ENCODE data around the gene HRC. TPM values are rescaled to one million over a fixed set of nuclear protein-coding genes. Genes with fewer than 3 reads are reported as not detected.
"Not testable (repeated sequence)": the region's sequence is repeated elsewhere in the genome, so short reads cannot be mapped to it uniquely, and the experiment has no call there.

HRC gene
- total RNA-seq, 1 donor from 2014 or later, result not detected

DNA sequence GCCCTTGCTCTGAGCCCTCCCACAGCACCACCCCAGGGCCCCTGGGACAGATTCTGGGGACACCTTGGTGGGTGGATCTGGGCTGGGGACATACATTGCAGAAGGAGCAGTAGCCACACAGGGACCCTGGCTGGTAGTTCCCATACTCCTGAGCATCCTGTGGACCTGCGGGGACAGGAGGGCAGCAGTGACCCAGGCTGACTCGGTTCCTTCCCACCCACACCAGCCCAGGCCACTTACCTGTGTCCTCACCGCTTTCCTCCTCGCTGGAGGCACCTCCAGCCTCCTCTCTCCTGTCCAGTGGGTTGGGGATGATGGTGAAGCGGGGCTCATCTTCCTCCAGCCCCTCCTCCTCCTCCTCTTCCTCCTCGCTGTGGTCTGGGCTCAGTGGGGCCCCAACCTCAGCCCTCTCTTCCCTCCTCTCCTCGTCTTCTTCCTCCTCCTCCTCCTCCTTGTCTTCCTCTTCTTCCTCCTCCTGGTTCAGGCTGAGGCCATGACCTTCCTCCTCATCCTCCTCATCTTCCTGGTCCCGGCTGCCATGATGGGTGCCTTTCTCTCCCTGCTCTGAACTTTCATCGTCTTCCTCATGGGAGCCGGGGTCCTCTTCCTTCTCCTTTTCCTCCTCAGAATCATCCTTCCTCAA lies 1.9 kb downstream of the HRC start:
- intact Hi-C loops (cut with micrococcal nuclease), result no loop called here
- no peak for DNase-seq (ENCODE audit: low spot score)
- Mint-ChIP-seq H3K27ac (no peak overlapping the region), H3K9me3 (no peaks in the 10 kb centered on the region), H3K27me3 (ENCODE audit: low read depth) (peaks cover 70% of the 10 kb centered on the region), H3K36me3 (ENCODE audit: low read depth) (no peaks in the 10 kb centered on the region), H3K4me1 (ENCODE audit: low read depth) (peaks cover 14% of the 10 kb centered on the region), H3K4me3 (ENCODE audit: low read depth) (peak overlapping the region; percentile 27)

DNA sequence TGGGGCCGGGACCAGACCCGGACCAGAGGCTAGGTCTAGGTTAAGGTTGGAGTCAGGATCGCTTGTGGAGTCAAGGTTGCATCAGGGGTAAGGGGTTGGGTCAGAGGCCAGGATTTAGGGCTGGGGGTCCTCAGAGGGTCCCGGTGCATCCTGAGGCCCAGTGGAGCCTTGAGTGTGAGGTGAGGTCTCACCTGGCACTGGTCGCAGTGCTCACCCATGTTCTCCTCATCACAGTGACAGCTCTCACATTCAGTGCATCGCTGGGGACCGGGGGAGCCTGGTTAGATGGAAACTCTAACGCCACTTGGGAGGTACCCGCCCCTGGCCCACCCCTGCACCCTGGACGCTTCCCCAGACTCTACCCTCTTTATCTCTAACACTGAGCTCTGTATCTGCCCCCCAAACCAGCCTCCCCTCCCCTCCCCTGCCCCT lies 3.1 kb downstream of the HRC start:
- no peak overlapping the region for H3K27ac Mint-ChIP-seq
- intact Hi-C loops (cut with micrococcal nuclease), result no loop called here
- DNase-seq (ENCODE audit: low spot score), result no peak
- H3K36me3 Mint-ChIP-seq (ENCODE audit: low read depth), result no peaks in the 10 kb centered on the region
- peaks cover 13% of the 10 kb centered on the region for H3K4me1 Mint-ChIP-seq (ENCODE audit: low read depth)
- H3K9me3 Mint-ChIP-seq, result no peaks in the 10 kb centered on the region
- H3K4me3 Mint-ChIP-seq (ENCODE audit: low read depth), result no peak overlapping the region
- H3K27me3 Mint-ChIP-seq (ENCODE audit: low read depth), result peaks cover 72% of the 10 kb centered on the region

DNA sequence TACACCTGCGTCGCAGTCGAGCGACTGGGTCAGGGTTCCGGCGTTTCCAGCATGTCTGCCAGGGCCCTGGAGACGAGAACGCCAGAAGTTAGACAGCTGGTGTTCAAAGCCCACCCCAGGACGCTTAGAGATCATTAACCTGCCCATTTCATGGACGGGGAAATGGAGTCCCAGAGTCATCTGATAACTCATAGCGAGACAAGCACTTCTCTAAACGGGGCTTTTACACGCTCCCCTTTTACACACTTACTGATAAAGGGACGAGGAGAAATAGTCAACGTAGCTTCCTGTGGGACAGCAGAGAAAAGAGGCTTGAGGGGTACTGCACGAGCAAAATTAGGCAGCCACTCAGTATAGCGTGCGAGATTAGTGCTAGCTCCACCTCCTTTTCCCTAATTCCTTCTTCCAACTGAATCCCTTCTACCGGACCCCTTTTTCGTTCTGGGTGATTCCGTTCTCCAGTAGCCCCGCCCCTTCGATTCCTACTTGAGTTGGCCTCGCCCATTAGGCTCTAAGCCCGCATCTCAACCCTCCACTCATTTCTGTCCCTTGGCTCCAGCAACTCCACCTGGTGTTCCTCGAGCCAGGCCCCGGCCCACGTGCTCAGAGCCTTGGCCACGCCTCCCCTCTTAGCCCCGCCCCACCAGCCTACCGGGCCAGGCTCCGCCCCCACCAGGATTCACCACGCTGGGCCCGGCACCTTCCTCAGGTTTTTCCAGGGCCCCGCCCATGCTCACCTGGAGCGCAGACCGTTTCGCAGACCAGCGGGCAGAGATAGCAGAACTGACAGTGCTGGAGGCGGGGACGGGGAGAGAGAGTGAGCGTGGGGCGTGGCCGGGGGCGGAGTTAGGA lies 3.7 kb downstream of the HRC start:
- H3K27ac Mint-ChIP-seq, result no peak overlapping the region
- no peaks in the 10 kb centered on the region for H3K36me3 Mint-ChIP-seq (ENCODE audit: low read depth)
- intact Hi-C loops (cut with micrococcal nuclease), result no loop called here
- peaks cover 13% of the 10 kb centered on the region for H3K4me1 Mint-ChIP-seq (ENCODE audit: low read depth)
- DNase-seq (ENCODE audit: low spot score), result peak; percentile 26
- H3K27me3 Mint-ChIP-seq (ENCODE audit: low read depth), result peaks cover 76% of the 10 kb centered on the region
- H3K9me3 Mint-ChIP-seq, result no peaks in the 10 kb centered on the region
- H3K4me3 Mint-ChIP-seq (ENCODE audit: low read depth), result peak overlapping the region; percentile 50

DNA sequence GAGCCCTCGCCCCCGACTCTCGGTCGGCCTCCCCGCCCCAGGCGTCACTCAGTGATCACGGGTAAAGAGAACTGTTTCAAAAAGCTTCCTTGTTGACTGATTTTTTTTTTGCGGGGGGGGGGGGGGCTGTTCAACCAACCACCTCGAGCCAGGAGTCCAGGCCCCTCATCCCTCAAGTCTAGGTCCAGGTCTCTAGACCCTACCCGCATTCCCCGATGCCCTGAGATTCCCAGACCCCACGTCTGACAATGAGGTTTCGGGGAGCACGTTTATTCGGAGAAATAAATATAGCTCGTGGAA lies 4.3 kb downstream of the HRC start:
- Mint-ChIP-seq H3K4me1 (ENCODE audit: low read depth) (peaks cover 16% of the 10 kb centered on the region), H3K27me3 (ENCODE audit: low read depth) (peaks cover 75% of the 10 kb centered on the region), H3K9me3 (no peaks in the 10 kb centered on the region), H3K36me3 (ENCODE audit: low read depth) (no peaks in the 10 kb centered on the region), H3K4me3 (ENCODE audit: low read depth) (no peak overlapping the region), H3K27ac (no peak overlapping the region)
- no peak for DNase-seq (ENCODE audit: low spot score)
- intact Hi-C loops (cut with micrococcal nuclease), result no loop called here

DNA sequence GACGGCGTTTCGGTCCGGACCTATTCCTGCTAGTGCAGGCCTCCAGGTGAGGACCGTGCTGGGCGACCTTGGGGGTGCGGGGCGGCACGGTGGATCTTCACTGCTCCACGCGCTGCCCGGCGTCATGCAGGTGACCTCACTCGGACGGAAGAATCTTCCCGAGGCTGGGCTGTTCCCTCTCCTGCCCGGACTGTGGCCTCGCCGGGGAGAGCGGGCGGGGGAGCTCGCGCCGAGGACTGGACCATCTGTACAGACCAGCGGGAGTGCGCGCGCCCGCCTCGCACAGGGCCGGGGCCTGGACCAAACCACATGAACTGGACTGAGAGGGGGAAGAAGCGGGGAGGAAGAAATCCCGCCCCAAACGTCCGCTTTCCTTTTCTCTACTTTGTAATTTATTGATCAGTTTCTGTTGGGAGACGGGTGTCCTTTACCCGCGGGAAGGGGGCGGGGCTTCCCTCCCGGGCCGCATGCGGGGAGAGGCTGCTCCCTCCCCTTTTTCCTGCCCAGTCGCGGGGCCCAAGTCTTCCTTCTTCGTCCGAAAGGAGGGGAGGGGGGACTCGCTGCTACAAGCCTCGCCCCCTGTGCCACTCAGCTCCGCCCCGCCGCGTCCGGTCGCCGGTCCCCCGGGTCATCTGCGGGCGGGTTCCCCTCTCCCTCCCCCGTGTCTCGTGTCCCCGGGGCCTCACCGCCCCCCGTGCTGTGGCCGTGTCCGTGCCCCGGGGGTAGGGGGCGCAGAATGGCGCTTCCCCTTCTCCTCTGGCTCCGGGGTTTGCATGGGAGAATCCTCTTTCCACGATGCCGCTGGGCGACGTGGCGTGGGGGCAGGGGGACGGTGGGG lies 4.9 kb downstream of the HRC start:
- peak overlapping the region; percentile 82 for H3K4me3 Mint-ChIP-seq (ENCODE audit: low read depth)
- H3K4me1 Mint-ChIP-seq (ENCODE audit: low read depth), result peaks cover 21% of the 10 kb centered on the region
- DNase-seq (ENCODE audit: low spot score), result peak; percentile 49
- no peaks in the 10 kb centered on the region for H3K36me3 Mint-ChIP-seq (ENCODE audit: low read depth)
- peaks cover 69% of the 10 kb centered on the region for H3K27me3 Mint-ChIP-seq (ENCODE audit: low read depth)
- intact Hi-C loops (cut with micrococcal nuclease), result no loop called here
- H3K9me3 Mint-ChIP-seq, result no peaks in the 10 kb centered on the region
- H3K27ac Mint-ChIP-seq, result no peak overlapping the region

DNA sequence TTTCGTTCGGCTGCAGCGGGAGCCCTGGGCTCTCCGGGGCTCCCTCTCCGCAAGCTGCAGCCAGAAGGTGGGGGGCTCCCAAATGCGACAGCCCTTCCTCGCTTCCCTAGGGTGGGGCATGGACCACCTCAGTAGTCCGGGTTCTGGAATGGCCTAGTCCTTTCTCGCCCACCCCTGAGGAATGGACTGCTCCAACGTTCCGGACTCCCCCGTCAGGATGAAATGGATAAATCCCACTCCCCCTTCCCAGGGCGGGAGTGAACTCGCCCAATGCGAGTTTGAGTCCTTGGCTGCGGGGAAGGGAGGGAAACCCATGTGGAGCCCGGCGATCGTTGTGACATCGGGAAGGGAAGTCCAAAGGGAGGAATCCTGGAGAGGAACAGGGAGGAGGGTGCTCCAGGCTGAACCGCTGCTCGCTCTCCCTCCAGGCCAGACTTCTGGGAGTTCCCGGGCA lies 5.5 kb downstream of the HRC start:
- Mint-ChIP-seq H3K9me3 (no peaks in the 10 kb centered on the region), H3K27me3 (ENCODE audit: low read depth) (peaks cover 66% of the 10 kb centered on the region), H3K4me1 (ENCODE audit: low read depth) (peaks cover 22% of the 10 kb centered on the region), H3K36me3 (ENCODE audit: low read depth) (no peaks in the 10 kb centered on the region), H3K27ac (no peak overlapping the region), H3K4me3 (ENCODE audit: low read depth) (peak overlapping the region; percentile 82)
- no peak for DNase-seq (ENCODE audit: low spot score)
- intact Hi-C loops (cut with micrococcal nuclease), result loop anchor here (5.0 to 10.0 kb wide), 4 partner anchors 37 to 155 kb away; partner anchors contain the start of genes GYS1, LIN7B and RUVBL2

DNA sequence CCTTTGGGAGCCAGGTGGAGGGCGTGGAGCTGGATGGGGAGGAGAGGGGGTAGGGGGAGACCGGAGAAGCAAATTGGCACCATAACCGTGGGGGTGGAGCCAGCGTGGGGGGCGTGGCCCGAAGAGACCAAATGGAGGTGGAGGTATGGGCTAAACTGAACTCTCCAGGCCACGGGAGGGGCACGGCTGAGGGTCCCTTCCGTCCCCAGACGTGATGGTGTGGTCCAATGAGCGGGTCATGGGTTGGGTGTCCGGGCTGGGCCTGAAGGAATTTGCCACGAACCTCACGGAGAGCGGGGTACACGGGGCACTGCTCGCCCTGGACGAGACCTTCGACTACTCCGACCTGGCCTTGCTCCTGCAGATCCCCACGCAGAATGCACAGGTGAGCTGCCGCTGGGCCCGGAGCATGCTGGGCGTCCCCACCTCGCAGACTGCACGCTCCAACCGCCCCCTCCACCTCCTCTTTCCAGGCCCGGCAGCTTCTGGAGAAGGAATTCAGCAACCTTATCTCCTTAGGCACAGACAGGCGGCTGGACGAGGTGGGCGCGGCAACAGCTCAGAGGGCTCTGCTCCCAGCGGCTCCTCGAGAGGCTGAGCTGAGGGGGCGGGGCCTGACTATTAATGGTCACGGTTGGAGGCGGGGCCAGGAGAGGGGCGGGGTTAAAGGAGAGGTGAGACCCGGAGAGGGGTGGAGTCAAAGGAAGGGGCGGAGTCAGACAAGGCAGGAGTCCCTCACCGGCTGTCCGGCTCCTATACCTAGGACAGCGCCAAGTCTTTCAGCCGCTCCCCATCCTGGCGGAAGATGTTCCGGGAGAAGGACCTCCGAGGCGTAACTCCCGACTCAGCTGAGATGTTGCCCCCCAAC lies 6.2 kb downstream of the HRC start:
- DNase-seq (ENCODE audit: low spot score), result peak; percentile 79
- peaks cover 22% of the 10 kb centered on the region for H3K4me1 Mint-ChIP-seq (ENCODE audit: low read depth)
- H3K9me3 Mint-ChIP-seq, result no peaks in the 10 kb centered on the region
- H3K27me3 Mint-ChIP-seq (ENCODE audit: low read depth), result peaks cover 60% of the 10 kb centered on the region
- H3K27ac Mint-ChIP-seq, result no peak overlapping the region
- H3K36me3 Mint-ChIP-seq (ENCODE audit: low read depth), result no peaks in the 10 kb centered on the region
- intact Hi-C loops (cut with micrococcal nuclease), result loop anchor here (5.0 to 10.0 kb wide), 4 partner anchors 37 to 154 kb away; partner anchors contain the start of genes GYS1, LIN7B and RUVBL2
- H3K4me3 Mint-ChIP-seq (ENCODE audit: low read depth), result peak overlapping the region; percentile 71

DNA sequence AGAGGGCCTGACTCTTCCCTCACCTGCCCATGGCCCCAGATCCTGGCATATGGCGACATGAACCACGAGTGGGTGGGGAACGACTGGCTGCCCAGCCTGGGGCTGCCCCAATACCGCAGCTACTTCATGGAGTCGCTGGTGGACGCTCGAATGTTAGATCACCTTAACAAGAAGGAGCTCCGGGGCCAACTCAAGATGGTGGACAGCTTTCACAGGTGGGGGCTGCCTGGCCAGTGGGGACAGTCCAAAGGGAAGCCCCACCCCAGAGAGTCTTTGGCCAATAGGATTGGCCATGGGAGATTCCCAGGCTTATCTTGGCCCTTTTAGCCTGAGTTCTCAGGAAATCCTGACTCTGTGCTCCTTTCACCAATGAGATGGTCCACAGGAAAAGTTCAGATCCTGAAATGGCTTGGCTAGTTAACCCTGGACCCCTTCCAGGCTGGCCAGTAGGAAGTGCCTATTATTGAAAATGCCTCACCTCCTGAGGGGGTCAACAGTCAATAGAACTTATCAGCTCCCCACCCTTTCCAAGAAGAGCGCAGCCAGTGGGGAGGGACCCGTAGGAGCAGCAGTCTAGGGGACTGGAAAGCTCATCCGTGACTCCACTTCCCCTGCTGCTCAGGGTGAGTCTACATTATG lies 7.0 kb downstream of the HRC start:
- H3K4me3 Mint-ChIP-seq (ENCODE audit: low read depth), result peak overlapping the region; percentile 71
- no peak overlapping the region for H3K27ac Mint-ChIP-seq
- intact Hi-C loops (cut with micrococcal nuclease), result loop anchor here (5.0 to 10.0 kb wide), 4 partner anchors 36 to 153 kb away; partner anchors contain the start of genes GYS1, LIN7B and RUVBL2
- peaks cover 24% of the 10 kb centered on the region for H3K4me1 Mint-ChIP-seq (ENCODE audit: low read depth)
- H3K36me3 Mint-ChIP-seq (ENCODE audit: low read depth), result no peaks in the 10 kb centered on the region
- no peaks in the 10 kb centered on the region for H3K9me3 Mint-ChIP-seq
- no peak for DNase-seq (ENCODE audit: low spot score)
- peaks cover 53% of the 10 kb centered on the region for H3K27me3 Mint-ChIP-seq (ENCODE audit: low read depth)

DNA sequence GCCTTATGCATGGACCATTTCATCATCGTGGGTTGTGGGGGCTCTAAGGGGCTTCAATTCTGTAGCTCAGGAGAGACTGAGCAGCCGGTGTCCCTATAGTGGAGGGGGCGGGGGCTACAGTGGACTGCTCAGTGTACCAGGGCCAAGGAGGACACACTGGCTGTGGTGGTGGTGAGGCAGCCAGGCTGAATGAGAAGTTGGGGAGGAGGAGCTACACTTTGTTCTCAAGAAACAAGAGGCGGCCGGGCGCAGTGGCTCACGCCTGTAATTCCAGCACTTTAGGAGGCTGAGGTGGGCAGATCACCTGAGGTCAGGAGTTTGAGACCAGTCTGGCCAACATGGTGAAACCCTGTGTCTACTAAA lies 8.8 kb downstream of the HRC start:
- peaks cover 33% of the 10 kb centered on the region for H3K4me1 Mint-ChIP-seq (ENCODE audit: low read depth)
- H3K36me3 Mint-ChIP-seq (ENCODE audit: low read depth); H3K27ac Mint-ChIP-seq; H3K9me3 Mint-ChIP-seq; H3K4me3 Mint-ChIP-seq (ENCODE audit: low read depth); DNase-seq (ENCODE audit: low spot score): not testable (repeated sequence)
- H3K27me3 Mint-ChIP-seq (ENCODE audit: low read depth), result peaks cover 36% of the 10 kb centered on the region
- intact Hi-C loops (cut with micrococcal nuclease), result loop anchor here (5.0 to 10.0 kb wide), 4 partner anchors 34 to 152 kb away; partner anchors contain the start of genes GYS1, LIN7B and RUVBL2

DNA sequence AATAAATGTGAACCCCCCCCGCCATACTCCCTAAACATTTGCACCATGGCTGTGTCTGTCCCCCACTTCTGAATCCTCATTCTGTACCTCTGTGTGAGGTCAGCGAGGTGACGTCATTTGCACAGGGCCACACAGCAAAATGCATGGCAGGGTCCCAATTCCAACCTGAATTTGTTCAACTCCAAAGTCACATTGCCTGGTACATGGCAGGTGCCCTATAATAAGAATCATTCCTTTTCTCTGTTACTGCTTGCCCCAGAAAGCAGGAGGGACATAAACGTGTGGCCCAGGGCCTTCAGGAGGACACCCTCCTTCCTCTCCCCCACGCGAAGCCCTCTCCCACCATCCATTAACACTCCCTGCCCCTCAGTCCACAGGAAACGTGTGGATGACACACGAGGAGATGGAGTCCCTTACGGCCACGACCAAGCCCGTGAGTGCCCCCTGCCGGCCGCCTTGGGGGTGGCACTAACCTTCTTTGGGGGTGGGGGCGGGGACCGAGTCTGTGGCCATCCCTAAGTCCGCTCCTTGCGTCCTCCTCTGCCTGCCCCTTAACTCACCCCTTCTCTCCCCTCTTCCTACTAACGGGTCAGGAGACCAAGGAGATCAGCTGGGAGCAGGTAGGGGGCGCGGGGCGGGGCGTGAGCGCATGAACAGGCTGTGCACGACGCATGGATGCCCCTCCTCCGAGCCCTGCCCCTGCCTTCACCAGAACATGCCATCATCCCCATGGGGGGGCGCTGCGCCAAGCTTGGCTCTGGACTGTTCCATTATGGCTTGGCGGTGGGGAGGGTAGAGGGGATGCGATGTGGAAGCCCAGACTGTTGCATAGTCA lies 9.4 kb downstream of the HRC start:
- Mint-ChIP-seq H3K27ac (peak overlapping the region; percentile 56), H3K4me1 (ENCODE audit: low read depth) (peaks cover 33% of the 10 kb centered on the region), H3K4me3 (ENCODE audit: low read depth) (peak overlapping the region; percentile 64), H3K9me3 (no peaks in the 10 kb centered on the region), H3K27me3 (ENCODE audit: low read depth) (peaks cover 31% of the 10 kb centered on the region), H3K36me3 (ENCODE audit: low read depth) (no peaks in the 10 kb centered on the region)
- intact Hi-C loops (cut with micrococcal nuclease), result loop anchor here (1.0 to 10.0 kb wide), 5 partner anchors 33 to 151 kb away; partner anchors contain the start of genes GYS1, LIN7B and RUVBL2
- peak; percentile 67 for DNase-seq (ENCODE audit: low spot score)

DNA sequence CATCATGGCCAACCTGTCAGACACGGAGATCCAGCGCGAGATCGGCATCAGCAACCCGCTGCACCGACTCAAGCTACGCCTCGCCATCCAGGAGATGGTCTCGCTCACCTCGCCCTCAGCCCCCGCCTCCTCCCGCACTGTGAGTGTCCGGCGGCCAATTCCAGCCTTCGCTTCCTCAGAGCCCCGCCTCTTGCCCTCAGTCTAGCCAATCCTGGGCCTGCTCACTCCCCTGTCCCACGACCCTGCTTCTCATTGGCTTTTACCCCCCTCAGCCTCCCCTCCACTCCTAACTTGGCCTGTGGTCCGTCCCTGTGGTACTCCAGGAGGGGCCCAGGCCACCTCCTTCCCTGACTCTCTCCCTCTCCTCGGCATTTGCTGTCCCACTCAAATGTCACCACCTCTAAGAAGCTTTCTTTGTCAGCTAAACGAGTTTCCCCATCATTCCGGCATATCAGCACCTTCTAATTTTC lies 12.3 kb downstream of the HRC start:
- H3K4me3 Mint-ChIP-seq (ENCODE audit: low read depth), result peak overlapping the region; percentile 86
- no peak overlapping the region for H3K27ac Mint-ChIP-seq
- H3K27me3 Mint-ChIP-seq (ENCODE audit: low read depth), result peaks cover 12% of the 10 kb centered on the region
- no peaks in the 10 kb centered on the region for H3K9me3 Mint-ChIP-seq
- no peaks in the 10 kb centered on the region for H3K36me3 Mint-ChIP-seq (ENCODE audit: low read depth)
- peak; percentile 78 for DNase-seq (ENCODE audit: low spot score)
- H3K4me1 Mint-ChIP-seq (ENCODE audit: low read depth), result peaks cover 20% of the 10 kb centered on the region
- intact Hi-C loops (cut with micrococcal nuclease), result loop anchor here (10.0 kb wide), 1 partner anchor 148 kb away; the partner anchor contains the start of genes GYS1 and RUVBL2

Data from activated T-helper 2 cell treated with anti-CD3 and anti-CD28 coated beads, Interferon-gamma antibody, Interleukin-2, Interleukin-4, amounts not matched to agents 10 μg/mL and 5 μg/mL and 100 μg/mL, durations not matched to agents 14 hours and 24 hours and 36 hours (primary cell).